CD14-positive monocyte (primary cell): Measurements from ENCODE around the gene NEURL1B. TPM values are rescaled to one million over a fixed set of nuclear protein-coding genes. Genes with fewer than 3 reads are reported as not detected.

Experiments used
- DNase-seq, 3 donors: peaks; one replicate each; pipeline ENCODE4 v3.0.0-alpha.2; 2011 to 2022
- H2AFZ ChIP-seq: 2 replicates; pipeline ENCODE4 v1.6.0; 2012; ENCODE audit warnings: mild to moderate bottlenecking, low read depth, low read length, inconsistent platforms; ENCODE audit not compliant: insufficient read depth, poor library complexity, severe bottlenecking
- H3K27ac ChIP-seq, 2 donors: 1 replicate in 1 of 2; 2 replicates in 1 of 2; pipeline ENCODE4 v1.5.1; 2012 to 2013; ENCODE audit warnings: low read length in 2 of 2, control low read depth in 1 of 2, inconsistent platforms in 1 of 2, low read depth in 1 of 2, mild to moderate bottlenecking in 1 of 2
- H3K27me3 ChIP-seq, 2 donors: one replicate each; pipeline versions ENCODE4 v1.6.0 to v1.6.1; 2011 to 2013; ENCODE audit warnings: low read length in 2 of 2; ENCODE audit not compliant: control insufficient read depth in 2 of 2, insufficient read depth in 2 of 2
- H3K36me3 ChIP-seq, 2 donors: replicated peaks in 1 of 2; 1 replicate in 1 of 2; 2 replicates in 1 of 2; pipeline versions ENCODE4 v1.5.1 to v1.6.1; 2012 to 2013; ENCODE audit warnings: low read length in 2 of 2, control low read depth in 1 of 2, inconsistent platforms in 1 of 2, mild to moderate bottlenecking in 1 of 2; ENCODE audit not compliant: insufficient read depth in 2 of 2, control insufficient read depth in 1 of 2
- H3K4me1 ChIP-seq, 2 donors: 1 replicate in 1 of 2; 2 replicates in 1 of 2; pipeline versions ENCODE4 v1.5.1 to v1.6.1; 2012 to 2013; ENCODE audit warnings: low read length in 2 of 2, control low read depth in 1 of 2, inconsistent platforms in 1 of 2, mild to moderate bottlenecking in 1 of 2, moderate library complexity in 1 of 2; ENCODE audit not compliant: insufficient read depth in 2 of 2, control insufficient read depth in 1 of 2
- H3K4me2 ChIP-seq: replicated peaks from 2 replicates; pipeline ENCODE3; 2012; ENCODE audit warnings: low read length, moderate library complexity, mild to moderate bottlenecking; ENCODE audit not compliant: poor library complexity, severe bottlenecking; ENCODE audit errors: extremely low read depth
- H3K4me3 ChIP-seq, 3 experiments: fragments of 200-600 bp in 1 of 3; sonication (generic) in 1 of 3; replicated peaks in 1 of 3; 1 replicate in 2 of 3; 2 replicates in 1 of 3; pipeline ENCODE4 v1.5.1; 2011 to 2013; ENCODE audit warnings: low read length in 3 of 3, mild to moderate bottlenecking in 3 of 3, control low read depth in 2 of 3, low read depth in 2 of 3, inconsistent platforms in 1 of 3, moderate library complexity in 1 of 3
- H3K79me2 ChIP-seq: 2 replicates; pipeline ENCODE4 v1.6.0; 2012; ENCODE audit warnings: mild to moderate bottlenecking, control low read depth, inconsistent platforms, low read length, moderate library complexity; ENCODE audit not compliant: insufficient read depth
- H3K9ac ChIP-seq: 2 replicates; pipeline ENCODE4 v1.6.0; 2017; ENCODE audit warnings: low read length, mild to moderate bottlenecking; ENCODE audit not compliant: insufficient read depth, poor library complexity, severe bottlenecking
- H3K9me3 ChIP-seq, 2 donors: replicated peaks in 1 of 2; 1 replicate in 1 of 2; 2 replicates in 1 of 2; pipeline versions ENCODE4 v1.5.1 to v1.6.1; 2012 to 2013; ENCODE audit warnings: low read length in 2 of 2, control low read depth in 1 of 2; ENCODE audit not compliant: control insufficient read depth in 1 of 2, insufficient read depth in 1 of 2
- H4K20me1 ChIP-seq: 2 replicates; pipeline ENCODE4 v1.6.0; 2012; ENCODE audit warnings: mild to moderate bottlenecking, low read length, control low read depth, moderate library complexity; ENCODE audit not compliant: insufficient read depth
- H3K27ac Mint-ChIP-seq, 7 donors: one replicate each; pipeline ENCODE4 v1.8.0; 2020; ENCODE audit warnings: mild to moderate bottlenecking in 7 of 7, mixed read lengths in 7 of 7, moderate library complexity in 6 of 7, inconsistent platforms in 2 of 7
- H3K27me3 Mint-ChIP-seq, 3 donors: one replicate each; pipeline ENCODE4 v1.8.0; 2021 to 2022; ENCODE audit warnings: low read depth in 3 of 3, mild to moderate bottlenecking in 3 of 3, mixed read lengths in 3 of 3, moderate library complexity in 3 of 3, inconsistent platforms in 1 of 3
- H3K36me3 Mint-ChIP-seq, 2 donors: one replicate each; pipeline ENCODE4 v1.8.0; 2020; ENCODE audit warnings: mixed read lengths in 2 of 2, inconsistent platforms in 1 of 2, mild to moderate bottlenecking in 1 of 2
- H3K4me1 Mint-ChIP-seq: one replicate; pipeline ENCODE4 v1.8.0; 2020; ENCODE audit warnings: mild to moderate bottlenecking, mixed read lengths
- H3K4me3 Mint-ChIP-seq, 2 donors: one replicate each; pipeline ENCODE4 v1.8.0; 2020; ENCODE audit warnings: mild to moderate bottlenecking in 2 of 2, mixed read lengths in 2 of 2, moderate library complexity in 1 of 2
- H3K9me3 Mint-ChIP-seq, 7 donors: one replicate each; pipeline ENCODE4 v1.8.0; 2020 to 2022; ENCODE audit warnings: mixed read lengths in 7 of 7, mild to moderate bottlenecking in 6 of 7, moderate library complexity in 6 of 7, inconsistent platforms in 2 of 7
- CTCF ChIP-seq: fragments of 200-600 bp; IDR thresholded peaks from one replicate; pipeline ENCODE4 v1.8.0; 2022; ENCODE audit warnings: antibody characterized with exemption, mild to moderate bottlenecking
- WGBS: methylation state at CpG from one replicate; pipeline ENCODE4 v1.1.5; 2013; ENCODE audit warnings: missing lambda C conversion rate; ENCODE audit not compliant: insufficient coverage; 5-methylcytosine and 5-hydroxymethylcytosine counted together
- intact Hi-C, 2 donors: fragments of 100-400 bp; cut with micrococcal nuclease; formaldehyde crosslinking; loops; one replicate each; pipeline versions ENCODE4 v1.15.0 to v1.15.1; 2023
- polyA plus RNA-seq, 3 donors: library from polyadenylated mRNA; depleted of rRNA in 1 of 3; unstranded in 2 of 3; stranded (reverse) in 1 of 3; fragments of 300-500 nt in 2 of 3; fragments of >200 nt in 1 of 3; fragmentation: Illumina TruSeq in 2 of 3; gene quantifications; 1 replicate in 2 of 3; 2 replicates in 1 of 3; pipeline ENCODE4 v1.2.3, GENCODE V29; 2012 to 2021

Gene NEURL1B
- polyA plus RNA-seq, 3 donors, result 0.01 TPM; not detected in 2

- H3K4me3 ChIP-seq, result no peak overlapping the region
- no peaks in the 10 kb centered on the region for H3K9me3 ChIP-seq
- no peaks in the 10 kb centered on the region for H3K27me3 ChIP-seq
- Mint-ChIP-seq H3K9me3 (no peaks in the 10 kb centered on the region), H3K36me3 (no peaks in the 10 kb centered on the region), H3K4me1 (peaks cover 6% of the 10 kb centered on the region), H3K4me3 (no peak overlapping the region), H3K27ac (peak overlapping the region in 1 of 7 donors; percentile 71), H3K27me3 (peaks cover 0 to 2% (median 0%) of the 10 kb centered on the region in 3 donors)
- no peaks in the 10 kb centered on the region for H3K79me2 ChIP-seq
- no peak overlapping the region for H3K27ac ChIP-seq
- H3K36me3 ChIP-seq, result no peaks in the 10 kb centered on the region
- TF ChIP-seq CTCF, result no peak
- no peak for DNase-seq
- 83% methylated on average over 11 of the region's 16 CpGs for WGBS
- no peak overlapping the region for H3K9ac ChIP-seq
- no peak overlapping the region for H2AFZ ChIP-seq
- H3K4me2 ChIP-seq, result no peak overlapping the region
- intact Hi-C loops, result no loop called here
- H4K20me1 ChIP-seq, result no peaks in the 10 kb centered on the region
- H3K4me1 ChIP-seq, result peaks cover 4 to 7% of the 10 kb centered on the region in 2 donors
Observed at GRCh38 chr5:172664681-172665541, 23.8 kb downstream of the NEURL1B start.

- Mint-ChIP-seq H3K27me3 (peaks cover 0 to 3% (median 2%) of the 10 kb centered on the region in 3 donors), H3K27ac (no peak overlapping the region), H3K36me3 (peaks cover 3 to 6% of the 10 kb centered on the region in 2 donors), H3K4me1 (no peaks in the 10 kb centered on the region), H3K9me3 (no peaks in the 10 kb centered on the region), H3K4me3 (no peak overlapping the region)
- 94% methylated on average over 4 of the region's 7 CpGs for whole genome bisulfite sequencing
- no peak overlapping the region for H2AFZ ChIP-seq
- H3K9ac ChIP-seq, result no peak overlapping the region
- no peaks in the 10 kb centered on the region for H4K20me1 ChIP-seq
- H3K27ac ChIP-seq, result no peak overlapping the region
- H3K36me3 ChIP-seq, result no peaks in the 10 kb centered on the region
- no peak for DNase-seq
- no peak overlapping the region for H3K4me2 ChIP-seq
- no peak for TF ChIP-seq CTCF
- no peak overlapping the region for H3K4me3 ChIP-seq
- H3K79me2 ChIP-seq, result no peaks in the 10 kb centered on the region
- intact Hi-C loops, result no loop called here
- H3K4me1 ChIP-seq, result no peaks in the 10 kb centered on the region
- no peaks in the 10 kb centered on the region for H3K27me3 ChIP-seq
- H3K9me3 ChIP-seq, result no peaks in the 10 kb centered on the region
Observed at GRCh38 chr5:172666251-172666650, 25.2 kb downstream of the NEURL1B start.
